Glutamatergic neuron (in vitro differentiated cells): Measurements from ENCODE around the gene CTSC. TPM values are rescaled to one million over a fixed set of nuclear protein-coding genes. Genes with fewer than 3 reads are reported as not detected.

Experiments
- DNase-seq: peaks from one replicate; pipeline ENCODE4 v3.0.0; 2022
- H3K27ac Mint-ChIP-seq: one replicate; pipeline ENCODE4 v1.8.0; 2020; ENCODE audit warnings: mild to moderate bottlenecking, mixed read lengths, inconsistent platforms; ENCODE audit not compliant: unreplicated experiment
- H3K27me3 Mint-ChIP-seq: one replicate; pipeline ENCODE4 v1.8.0; 2020; ENCODE audit warnings: mild to moderate bottlenecking, moderate library complexity, mixed read lengths, inconsistent platforms; ENCODE audit not compliant: unreplicated experiment
- H3K36me3 Mint-ChIP-seq: one replicate; pipeline ENCODE4 v1.8.0; 2020; ENCODE audit warnings: mild to moderate bottlenecking, mixed read lengths, inconsistent platforms; ENCODE audit not compliant: unreplicated experiment
- H3K4me1 Mint-ChIP-seq: one replicate; pipeline ENCODE4 v1.8.0; 2020; ENCODE audit warnings: mild to moderate bottlenecking, low read depth, mixed read lengths, inconsistent platforms; ENCODE audit not compliant: unreplicated experiment
- H3K4me3 Mint-ChIP-seq: one replicate; pipeline ENCODE4 v1.8.0; 2020; ENCODE audit warnings: mild to moderate bottlenecking, mixed read lengths, inconsistent platforms; ENCODE audit not compliant: unreplicated experiment
- H3K9me3 Mint-ChIP-seq: one replicate; pipeline ENCODE4 v1.8.0; 2020; ENCODE audit warnings: mild to moderate bottlenecking, moderate library complexity, mixed read lengths, inconsistent platforms; ENCODE audit not compliant: unreplicated experiment
- total RNA-seq: library from RNA; stranded (reverse); fragmentation: NEBNext Ultra II Directional; extraction: Animal tissue kit (Norgen Biotek cat#: 25700); gene quantifications from one replicate; pipeline ENCODE4 v1.2.1, GENCODE V29; 2021; ENCODE audit not compliant: unreplicated experiment
- TF ChIP-seq, protein P1 (sequence below): fragments of 200-600 bp; sonication (generic); IDR thresholded peaks from one replicate; pipeline ENCODE4 v1.5.0; 2021; ENCODE audit not compliant: partially characterized antibody, unreplicated experiment

CTSC gene
- total RNA-seq, 1 donor from 2014 or later: 27.4 TPM

DNA sequence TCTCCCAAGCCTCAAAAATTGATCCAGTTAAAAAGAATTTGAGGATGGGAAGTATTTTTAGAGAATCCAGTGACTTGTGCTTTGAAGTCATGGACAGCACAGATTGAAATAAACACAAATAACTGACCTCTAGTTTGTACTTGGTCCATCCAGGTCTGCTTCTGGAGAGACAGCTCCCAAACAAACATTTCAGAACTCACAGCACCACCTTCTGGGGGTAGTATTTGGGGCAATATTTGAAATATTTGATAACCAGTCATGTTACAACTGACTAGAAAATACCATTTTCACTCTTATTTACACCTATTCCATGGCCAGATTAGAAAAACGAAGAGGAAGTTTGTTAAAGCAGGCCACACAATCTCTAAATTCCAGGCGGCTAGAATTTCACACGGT lies 56.2 kb downstream of the CTSC start:
- DNase-seq: no peak
- no peak overlapping the region for H3K27ac Mint-ChIP-seq
- H3K36me3 Mint-ChIP-seq: no peaks in the 10 kb centered on the region
- TF ChIP-seq, protein P1, sequence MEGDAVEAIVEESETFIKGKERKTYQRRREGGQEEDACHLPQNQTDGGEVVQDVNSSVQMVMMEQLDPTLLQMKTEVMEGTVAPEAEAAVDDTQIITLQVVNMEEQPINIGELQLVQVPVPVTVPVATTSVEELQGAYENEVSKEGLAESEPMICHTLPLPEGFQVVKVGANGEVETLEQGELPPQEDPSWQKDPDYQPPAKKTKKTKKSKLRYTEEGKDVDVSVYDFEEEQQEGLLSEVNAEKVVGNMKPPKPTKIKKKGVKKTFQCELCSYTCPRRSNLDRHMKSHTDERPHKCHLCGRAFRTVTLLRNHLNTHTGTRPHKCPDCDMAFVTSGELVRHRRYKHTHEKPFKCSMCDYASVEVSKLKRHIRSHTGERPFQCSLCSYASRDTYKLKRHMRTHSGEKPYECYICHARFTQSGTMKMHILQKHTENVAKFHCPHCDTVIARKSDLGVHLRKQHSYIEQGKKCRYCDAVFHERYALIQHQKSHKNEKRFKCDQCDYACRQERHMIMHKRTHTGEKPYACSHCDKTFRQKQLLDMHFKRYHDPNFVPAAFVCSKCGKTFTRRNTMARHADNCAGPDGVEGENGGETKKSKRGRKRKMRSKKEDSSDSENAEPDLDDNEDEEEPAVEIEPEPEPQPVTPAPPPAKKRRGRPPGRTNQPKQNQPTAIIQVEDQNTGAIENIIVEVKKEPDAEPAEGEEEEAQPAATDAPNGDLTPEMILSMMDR: no peak
- no peak overlapping the region for H3K4me3 Mint-ChIP-seq
- no peaks in the 10 kb centered on the region for H3K9me3 Mint-ChIP-seq
- peaks cover 8% of the 10 kb centered on the region for H3K4me1 Mint-ChIP-seq
- H3K27me3 Mint-ChIP-seq: no peaks in the 10 kb centered on the region

- Mint-ChIP-seq H3K36me3 (no peaks in the 10 kb centered on the region), H3K4me1 (peaks cover 8% of the 10 kb centered on the region)
- TF ChIP-seq, protein P1: no peak
Measured at GRCh38 chr11:88280673-88281316, 56.7 kb downstream of the CTSC start.

DNA sequence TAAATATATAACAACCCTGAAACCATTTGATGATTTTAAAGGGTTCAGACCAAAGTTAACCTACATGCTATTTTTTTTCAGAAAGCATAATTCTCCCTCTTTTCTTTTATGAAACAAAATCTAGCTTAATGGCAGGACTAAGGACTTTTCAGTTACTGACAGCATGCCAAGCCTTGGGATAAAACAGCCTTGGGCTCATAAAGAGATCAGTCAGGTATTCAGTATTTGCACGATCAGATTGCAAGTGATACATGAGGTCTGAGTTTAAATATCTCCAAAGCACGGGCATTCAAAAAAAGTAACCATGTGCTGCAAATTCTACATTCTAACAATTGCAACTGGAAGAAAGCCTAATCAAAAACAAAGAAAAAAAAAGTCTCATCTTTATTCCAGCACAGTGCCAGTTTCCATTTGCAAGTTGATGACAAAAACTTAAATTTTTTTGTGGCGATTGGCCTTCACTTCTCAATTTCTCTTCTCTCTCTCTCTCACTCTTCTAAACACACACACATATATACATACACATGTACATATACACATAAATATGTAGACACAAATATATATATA lies 60.1 kb downstream of the CTSC start:
- H3K4me1 Mint-ChIP-seq: peaks cover 3% of the 10 kb centered on the region
- TF ChIP-seq, protein P1: no peak
- no peak overlapping the region for H3K4me3 Mint-ChIP-seq
- H3K36me3 Mint-ChIP-seq: no peaks in the 10 kb centered on the region
- H3K27ac Mint-ChIP-seq: no peak overlapping the region
- DNase-seq: no peak
- H3K9me3 Mint-ChIP-seq: no peaks in the 10 kb centered on the region
- H3K27me3 Mint-ChIP-seq: no peaks in the 10 kb centered on the region

More at GRCh38 chr11:88280673-88281316, 56.7 kb downstream of the CTSC start:
- Mint-ChIP-seq H3K9me3 (no peaks in the 10 kb centered on the region), H3K27me3 (no peaks in the 10 kb centered on the region), H3K4me3 (no peak overlapping the region), H3K27ac (no peak overlapping the region)
- DNase-seq: no peak

GRCh38 chr11:88275636-88276035 lies 61.9 kb downstream of the CTSC start:
- TF ChIP-seq, protein P1: no peak
- no peak for DNase-seq
- Mint-ChIP-seq H3K4me3 (no peak overlapping the region), H3K4me1 (no peaks in the 10 kb centered on the region), H3K27me3 (no peaks in the 10 kb centered on the region), H3K27ac (no peak overlapping the region), H3K9me3 (no peaks in the 10 kb centered on the region), H3K36me3 (no peaks in the 10 kb centered on the region)

DNA sequence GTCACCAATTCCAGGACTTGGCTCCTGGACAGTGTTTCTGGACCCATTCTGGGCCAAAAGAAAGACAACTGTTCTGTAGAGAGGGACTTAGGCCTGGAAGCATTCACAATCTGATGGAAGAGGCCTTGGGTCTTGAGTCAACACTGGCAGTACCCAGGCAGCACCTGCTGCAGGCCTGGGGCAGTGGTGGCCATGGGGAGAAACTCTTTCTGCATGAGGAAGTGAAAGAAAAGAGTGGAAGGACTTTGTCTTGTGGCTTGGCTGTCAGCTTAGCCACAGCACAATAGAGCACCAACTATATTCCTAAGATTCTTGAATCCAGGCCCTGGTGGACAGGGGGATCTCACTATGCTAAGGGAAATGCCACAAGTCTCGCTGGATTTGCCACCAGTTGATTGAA lies 70.6 kb downstream of the CTSC start:
- DNase-seq: no peak
- TF ChIP-seq, protein P1: no peak

More for the DNA sequence above, 70.6 kb downstream of the CTSC start:
- Mint-ChIP-seq H3K27me3 (no peaks in the 10 kb centered on the region), H3K27ac (no peak overlapping the region), H3K4me3 (no peak overlapping the region), H3K4me1 (no peaks in the 10 kb centered on the region), H3K9me3 (no peaks in the 10 kb centered on the region), H3K36me3 (no peaks in the 10 kb centered on the region)
